K562 (cell line): ENCODE data around the gene ZFP64. TPM values are rescaled to one million over a fixed set of nuclear protein-coding genes. Genes with fewer than 3 reads are reported as not detected.

Experiments used
- C11orf30 ChIP-seq: fragments of 450-650 bp; IDR thresholded peaks from 2 replicates; pipeline ENCODE4 v1.6.1; 2016; ENCODE audit warnings: low read depth, mild to moderate bottlenecking
- CXXC5 ChIP-seq: fragments of 250-450 bp; sonication (Bioruptor Pico); IDR thresholded peaks from 2 replicates; pipeline ENCODE4 v1.8.0; 2022; ENCODE audit warnings: inconsistent platforms, mild to moderate bottlenecking, moderate library complexity
- ESRRB ChIP-seq: fragments of 250-450 bp; sonication (Bioruptor Pico); IDR thresholded peaks from 2 replicates; pipeline ENCODE4 v1.5.0; 2020; ENCODE audit warnings: mild to moderate bottlenecking, moderate library complexity, borderline replicate concordance
- FOXK1 ChIP-seq: sonication (generic); formaldehyde crosslinking; IDR thresholded peaks from 2 replicates; pipeline ENCODE4 v1.8.0; 2022; ENCODE audit warnings: missing genetic modification reagents, mild to moderate bottlenecking, borderline replicate concordance
- FOXP1 ChIP-seq: sonication (generic); formaldehyde crosslinking; IDR thresholded peaks from 2 replicates; pipeline ENCODE4 v1.8.0; 2022; ENCODE audit warnings: mild to moderate bottlenecking, missing genetic modification reagents
- HNRNPH1 ChIP-seq: fragments of 200-400 bp; formaldehyde crosslinking; optimal IDR thresholded peaks from 2 replicates; pipeline ENCODE3; 2017; ENCODE audit warnings: low read depth, mild to moderate bottlenecking, low read length, moderate library complexity
- JUN ChIP-seq, 2 experiments: sonication (generic) in 1 of 2; formaldehyde crosslinking in 1 of 2; IDR thresholded peaks; 2 replicates each; pipeline versions ENCODE4 v1.6.1 to v1.8.0; 2012 to 2022; ENCODE audit warnings: borderline replicate concordance in 2 of 2, mild to moderate bottlenecking in 2 of 2, improper control_type of control experiment in 1 of 2, low read depth in 1 of 2, low read length in 1 of 2, missing genetic modification reagents in 1 of 2
- POLR2A ChIP-seq: fragments of 450-650 bp; conservative IDR thresholded peaks from 2 replicates; pipeline ENCODE4 v1.6.1; 2016
- PTRF ChIP-seq: fragments of 450-650 bp; IDR thresholded peaks from 2 replicates; pipeline ENCODE4 v1.6.1; 2016; ENCODE audit warnings: mild to moderate bottlenecking, missing genetic modification characterization, missing compliant biosample characterization
- RAD51 ChIP-seq: fragments of 450-650 bp; IDR thresholded peaks from 2 replicates; pipeline ENCODE4 v1.7.1; 2016; ENCODE audit warnings: low read depth, mild to moderate bottlenecking, borderline replicate concordance
- RBM14 ChIP-seq: fragments of 200-400 bp; formaldehyde crosslinking; IDR thresholded peaks from 2 replicates; pipeline ENCODE4 v1.6.1; 2018; ENCODE audit warnings: low read depth, mild to moderate bottlenecking, low read length, moderate library complexity, borderline replicate concordance; ENCODE audit not compliant: insufficient read depth
- RBM34 ChIP-seq: fragments of 200-400 bp; formaldehyde crosslinking; IDR thresholded peaks from 2 replicates; pipeline ENCODE4 v1.6.1; 2018; ENCODE audit warnings: low read length, borderline replicate concordance; ENCODE audit not compliant: insufficient read depth
- SIRT6 ChIP-seq: IDR thresholded peaks from one replicate; pipeline ENCODE4 v1.6.1; 2012; ENCODE audit warnings: low read depth, mild to moderate bottlenecking, control low read depth, inconsistent platforms, low read length, moderate library complexity
- SRSF3 ChIP-seq: fragments of 200-400 bp; formaldehyde crosslinking; IDR thresholded peaks from 2 replicates; pipeline ENCODE4 v1.6.1; 2016; ENCODE audit warnings: mild to moderate bottlenecking, low read length, moderate library complexity; ENCODE audit not compliant: insufficient read depth
- TGIF2 ChIP-seq: sonication (generic); formaldehyde crosslinking; IDR thresholded peaks from 2 replicates; pipeline ENCODE4 v1.8.1; 2022; ENCODE audit warnings: mild to moderate bottlenecking, missing genetic modification reagents, moderate library complexity
- THRAP3 ChIP-seq: fragments of 450-650 bp; IDR thresholded peaks from 2 replicates; pipeline ENCODE4 v1.6.1; 2016; ENCODE audit warnings: mild to moderate bottlenecking, inconsistent platforms, borderline replicate concordance
- ZFP1 ChIP-seq: fragments of 450-650 bp; formaldehyde crosslinking; IDR thresholded peaks from 2 replicates; pipeline ENCODE4 v1.4.0; 2020; ENCODE audit warnings: mild to moderate bottlenecking, mixed read lengths
- ZNF124 ChIP-seq: sonication (generic); formaldehyde crosslinking; IDR thresholded peaks from 2 replicates; pipeline ENCODE4 v1.8.1; 2022; ENCODE audit warnings: missing genetic modification reagents
- ZNF384 ChIP-seq: IDR thresholded peaks from 2 replicates; pipeline ENCODE4 v1.6.1; 2012; ENCODE audit warnings: low read depth, low read length, improper control_type of control experiment
- ZNF586 ChIP-seq: fragments of 450-650 bp; formaldehyde crosslinking; conservative IDR thresholded peaks from 2 replicates; pipeline ENCODE4 v1.4.0; 2020; ENCODE audit warnings: mild to moderate bottlenecking, moderate library complexity
- polyA plus RNA-seq, 8 experiments: library from polyadenylated mRNA; depleted of rRNA in 4 of 8; stranded (reverse) in 5 of 8; unstranded in 3 of 8; fragments of >200 nt; fragmentation: Nextera tagmentation in 2 of 8; fragmentation: Illumina TruSeq in 1 of 8; extraction: Ambion mirVana in 2 of 8; extraction: Trizol in 1 of 8; gene quantifications; 2 replicates each; pipeline versions ENCODE4 v1.2.1 to v1.2.3, GENCODE V29; 2011 to 2014; ENCODE audit warnings: inconsistent platforms in 1 of 8, missing spikeins in 1 of 8
- total RNA-seq, 7 experiments: library from RNA; depleted of rRNA in 6 of 7; stranded (reverse); fragments of >200 nt in 6 of 7; fragmentation: Illumina TruSeq in 2 of 7; extraction: Trizol in 2 of 7; gene quantifications; 2 replicates each; pipeline versions ENCODE4 v1.2.1 to v1.2.3, GENCODE V29; 2011 to 2021; ENCODE audit warnings: low replicate concordance in 1 of 7
- TF ChIP-seq, protein P1 (sequence below), 3 experiments: fragments of 200-800 bp in 1 of 3; fragments of 250-450 bp in 1 of 3; fragments of 450-650 bp in 1 of 3; sonication (Bioruptor Pico) in 1 of 3; sonication (Bioruptor generic) in 1 of 3; formaldehyde crosslinking in 1 of 3; IDR thresholded peaks; 2 replicates each; pipeline versions ENCODE4 v1.6.1 to v1.8.0; 2016 to 2022; ENCODE audit warnings: mild to moderate bottlenecking in 2 of 3, missing genetic modification characterization in 2 of 3, missing compliant biosample characterization in 1 of 3, moderate library complexity in 1 of 3
- TF ChIP-seq, protein P2 (sequence below): fragments of 250-450 bp; sonication (Bioruptor Pico); IDR thresholded peaks from 2 replicates; pipeline ENCODE4 v1.8.0; 2022; ENCODE audit warnings: inconsistent platforms, mild to moderate bottlenecking, moderate library complexity, borderline replicate concordance

The ZFP64 gene
- total and polyA plus RNA-seq, 9 of the 15 experiments (the other 6 are each of a cell fraction or from before 2014, with no cell fraction given) = 1.4 to 13.4 (median 7.0) TPM

GRCh38 chr20:52191132-52191915, at the start of gene ZFP64 (continued):
- TF ChIP-seq ZNF124 (CRISPR knock-in tag) (no peak), SIRT6 (no peak), ESRRB (no peak), PTRF (tag) (no peak), RAD51 (no peak), RBM14 (no peak), RBM34 (no peak), TGIF2 (CRISPR knock-in tag) (no peak), THRAP3 (no peak), HNRNPH1 (no peak), ZNF586 (no peak), SRSF3 (no peak), POLR2A (peak; percentile 69), ZFP1 (CRISPR knock-in tag) (no peak), CXXC5 (CRISPR knock-in tag) (peak; percentile 87), FOXP1 (no peak; the same call in 1 of the 2 replicates), ZNF384 (no peak), C11orf30 (no peak), JUN (IDR thresholded peaks at IDR 0.05; ENCODE audit: borderline replicate concordance, low read depth, low read length) (no peak), JUN (CRISPR knock-in tag; IDR thresholded peaks at IDR 0.05; ENCODE audit: borderline replicate concordance) (no peak), FOXK1 (CRISPR knock-in tag) (no peak)
- TF ChIP-seq, protein P1, sequence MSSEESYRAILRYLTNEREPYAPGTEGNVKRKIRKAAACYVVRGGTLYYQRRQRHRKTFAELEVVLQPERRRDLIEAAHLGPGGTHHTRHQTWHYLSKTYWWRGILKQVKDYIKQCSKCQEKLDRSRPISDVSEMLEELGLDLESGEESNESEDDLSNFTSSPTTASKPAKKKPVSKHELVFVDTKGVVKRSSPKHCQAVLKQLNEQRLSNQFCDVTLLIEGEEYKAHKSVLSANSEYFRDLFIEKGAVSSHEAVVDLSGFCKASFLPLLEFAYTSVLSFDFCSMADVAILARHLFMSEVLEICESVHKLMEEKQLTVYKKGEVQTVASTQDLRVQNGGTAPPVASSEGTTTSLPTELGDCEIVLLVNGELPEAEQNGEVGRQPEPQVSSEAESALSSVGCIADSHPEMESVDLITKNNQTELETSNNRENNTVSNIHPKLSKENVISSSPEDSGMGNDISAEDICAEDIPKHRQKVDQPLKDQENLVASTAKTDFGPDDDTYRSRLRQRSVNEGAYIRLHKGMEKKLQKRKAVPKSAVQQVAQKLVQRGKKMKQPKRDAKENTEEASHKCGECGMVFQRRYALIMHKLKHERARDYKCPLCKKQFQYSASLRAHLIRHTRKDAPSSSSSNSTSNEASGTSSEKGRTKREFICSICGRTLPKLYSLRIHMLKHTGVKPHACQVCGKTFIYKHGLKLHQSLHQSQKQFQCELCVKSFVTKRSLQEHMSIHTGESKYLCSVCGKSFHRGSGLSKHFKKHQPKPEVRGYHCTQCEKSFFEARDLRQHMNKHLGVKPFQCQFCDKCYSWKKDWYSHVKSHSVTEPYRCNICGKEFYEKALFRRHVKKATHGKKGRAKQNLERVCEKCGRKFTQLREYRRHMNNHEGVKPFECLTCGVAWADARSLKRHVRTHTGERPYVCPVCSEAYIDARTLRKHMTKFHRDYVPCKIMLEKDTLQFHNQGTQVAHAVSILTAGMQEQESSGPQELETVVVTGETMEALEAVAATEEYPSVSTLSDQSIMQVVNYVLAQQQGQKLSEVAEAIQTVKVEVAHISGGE (CRISPR knock-in tag; IDR thresholded peaks at IDR 0.05) = peak in 1 of 3 experiments; percentile 62; a peak in 2 of 6 replicates
- TF ChIP-seq, protein P2, sequence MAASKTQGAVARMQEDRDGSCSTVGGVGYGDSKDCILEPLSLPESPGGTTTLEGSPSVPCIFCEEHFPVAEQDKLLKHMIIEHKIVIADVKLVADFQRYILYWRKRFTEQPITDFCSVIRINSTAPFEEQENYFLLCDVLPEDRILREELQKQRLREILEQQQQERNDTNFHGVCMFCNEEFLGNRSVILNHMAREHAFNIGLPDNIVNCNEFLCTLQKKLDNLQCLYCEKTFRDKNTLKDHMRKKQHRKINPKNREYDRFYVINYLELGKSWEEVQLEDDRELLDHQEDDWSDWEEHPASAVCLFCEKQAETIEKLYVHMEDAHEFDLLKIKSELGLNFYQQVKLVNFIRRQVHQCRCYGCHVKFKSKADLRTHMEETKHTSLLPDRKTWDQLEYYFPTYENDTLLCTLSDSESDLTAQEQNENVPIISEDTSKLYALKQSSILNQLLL = no peak
